GM18511 (cell line): ENCODE results near the gene RNF144A.

Experiments
- ATAC-seq: cut with Tn5 transposase; IDR thresholded peaks from one replicate; pipeline ENCODE4 v1.9.1; 2021; ENCODE audit warnings: mild to moderate bottlenecking, moderate library complexity; ENCODE audit not compliant: unreplicated experiment

The RNF144A gene

GRCh38 chr2:7071154-7071553, 153.9 kb downstream of the RNF144A start:
- no peak for ATAC-seq

GRCh38 chr2:7071916-7072556, 154.8 kb downstream of the RNF144A start:
- peak; percentile 78 for ATAC-seq

GRCh38 chr2:7073901-7074300, 156.7 kb downstream of the RNF144A start:
- ATAC-seq = no peak

GRCh38 chr2:7075834-7076233, 158.6 kb downstream of the RNF144A start:
- ATAC-seq = no peak

GRCh38 chr2:7077660-7078267, 160.6 kb downstream of the RNF144A start:
- ATAC-seq = no peak

- ATAC-seq = no peak
Measured at GRCh38 chr2:7083580-7084509, 166.6 kb downstream of the RNF144A start.

GRCh38 chr2:7084601-7085000, 167.4 kb downstream of the RNF144A start:
- ATAC-seq = no peak

- ATAC-seq = no peak
Measured at GRCh38 chr2:7089284-7089683, 172.1 kb downstream of the RNF144A start.

GRCh38 chr2:7089898-7090510, 172.8 kb downstream of the RNF144A start:
- ATAC-seq = no peak

GRCh38 chr2:7093376-7093775, 176.2 kb downstream of the RNF144A start:
- ATAC-seq = no peak
